ENCODE results near the gene SLC17A5. TPM values are rescaled to one million over a fixed set of nuclear protein-coding genes. Genes with fewer than 3 reads are reported as not detected.
A peak's percentile ranks its signal among the peaks of the same experiment; 100 is the strongest.

The SLC17A5 gene
- total and polyA plus RNA-seq, 9 of the 15 experiments (the other 6 are each of a cell fraction or from before 2014, with no cell fraction given) = 1.3 to 7.2 (median 3.4) TPM

- TF ChIP-seq IFI16 (CRISPR knock-in tag; IDR thresholded peaks at IDR 0.05) (peak; percentile 97), ZNF217 (CRISPR knock-in tag; IDR thresholded peaks at IDR 0.05) (no peak), KDM4B (IDR thresholded peaks at IDR 0.05; ENCODE audit: borderline replicate concordance in 2 of 2, low read depth in 1 of 2) (no peak), KDM5B (IDR thresholded peaks at IDR 0.05; ENCODE audit: insufficient replicate concordance, low read depth, low read length) (no peak), ZNF584 (CRISPR knock-in tag; IDR thresholded peaks at IDR 0.05; ENCODE audit: low read depth) (peak; percentile 100), ZBTB49 (CRISPR knock-in tag; IDR thresholded peaks at IDR 0.05; ENCODE audit: borderline replicate concordance) (no peak), SPI1 (IDR thresholded peaks at IDR 0.05; ENCODE audit: borderline replicate concordance, low read depth, low read length) (0 out of 2 replicates have a peak, but pooled peaks have one; percentile 14), ARID1B (IDR thresholded peaks at IDR 0.05) (no peak), ZNF561 (CRISPR knock-in tag; conservative IDR thresholded peaks at IDR 0.05) (peak; percentile 96), POLR2AphosphoS5 (IDR thresholded peaks at IDR 0.05; ENCODE audit: control insufficient read depth, insufficient read depth, low read depth, low read length) (no peak), ATF2 (CRISPR knock-in tag; IDR thresholded peaks at IDR 0.05) (no peak), MYBL2 (IDR thresholded peaks at IDR 0.05; ENCODE audit: low read depth) (no peak), MYBL2 (CRISPR knock-in tag; IDR thresholded peaks at IDR 0.05; ENCODE audit: borderline replicate concordance) (no peak), ID3 (CRISPR knock-in tag; IDR thresholded peaks at IDR 0.05) (peak; percentile 98), ID3 (tag; IDR thresholded peaks at IDR 0.05) (peak; percentile 100), ARID4B (CRISPR knock-in tag; IDR thresholded peaks at IDR 0.05) (no peak), ZNF274 (IDR thresholded peaks at IDR 0.05; ENCODE audit: borderline replicate concordance, low read depth, low read length) (no peak), HDAC8 (tag; IDR thresholded peaks at IDR 0.05) (peak; percentile 100)
These were observed 89.0 kb downstream of the SLC17A5 start (continued) for GRCh38 chr6:73564578-73565345.

All from K562 (cell line).